ENCODE measurements around the gene ANP32E. TPM values are rescaled to one million over a fixed set of nuclear protein-coding genes. Genes with fewer than 3 reads are reported as not detected.

ANP32E gene
- total RNA-seq, 2 donors from 2014 or later: 59.2 to 78.1 TPM

DNA sequence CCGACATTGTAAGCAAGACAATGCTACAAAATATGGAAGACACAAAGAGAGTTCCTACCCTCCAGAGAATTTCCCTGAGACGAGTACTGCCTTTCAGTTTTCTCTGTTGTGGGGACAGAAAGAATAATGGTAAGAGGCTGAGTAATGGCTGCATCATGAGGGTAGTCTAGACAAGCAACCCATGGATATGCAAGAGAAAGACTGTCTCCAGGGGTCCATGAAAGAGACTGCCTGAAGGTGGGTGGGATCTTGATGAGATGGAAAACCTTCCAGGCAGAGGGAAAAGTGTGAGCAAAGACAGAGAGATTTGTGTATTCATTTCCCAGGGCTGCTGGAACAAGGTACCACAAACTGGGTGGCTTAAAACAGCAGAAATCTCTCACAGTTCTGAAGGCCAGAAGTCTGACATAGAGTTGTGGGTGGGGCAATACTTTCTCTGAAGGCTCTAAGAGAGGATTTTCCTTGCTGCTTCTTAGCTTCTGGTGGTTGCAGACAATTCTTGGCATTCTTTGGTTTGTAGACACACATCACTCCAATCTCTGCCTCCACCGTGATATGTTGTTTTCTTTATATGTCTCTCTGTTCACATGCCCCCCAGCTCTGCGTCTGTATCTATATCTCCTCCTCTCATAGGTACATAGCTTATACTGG, 41.4 kb downstream of the ANP32E start:
- no peak overlapping the region for H3K27ac ChIP-seq (ENCODE audit: low read depth, low read length)
- H3K9me3 Mint-ChIP-seq: peaks cover 6% of the 10 kb centered on the region
- H3K27me3 Mint-ChIP-seq (ENCODE audit: insufficient read depth): no peaks in the 10 kb centered on the region
- no peaks in the 10 kb centered on the region for H3K4me1 Mint-ChIP-seq
- TF ChIP-seq, protein P1, sequence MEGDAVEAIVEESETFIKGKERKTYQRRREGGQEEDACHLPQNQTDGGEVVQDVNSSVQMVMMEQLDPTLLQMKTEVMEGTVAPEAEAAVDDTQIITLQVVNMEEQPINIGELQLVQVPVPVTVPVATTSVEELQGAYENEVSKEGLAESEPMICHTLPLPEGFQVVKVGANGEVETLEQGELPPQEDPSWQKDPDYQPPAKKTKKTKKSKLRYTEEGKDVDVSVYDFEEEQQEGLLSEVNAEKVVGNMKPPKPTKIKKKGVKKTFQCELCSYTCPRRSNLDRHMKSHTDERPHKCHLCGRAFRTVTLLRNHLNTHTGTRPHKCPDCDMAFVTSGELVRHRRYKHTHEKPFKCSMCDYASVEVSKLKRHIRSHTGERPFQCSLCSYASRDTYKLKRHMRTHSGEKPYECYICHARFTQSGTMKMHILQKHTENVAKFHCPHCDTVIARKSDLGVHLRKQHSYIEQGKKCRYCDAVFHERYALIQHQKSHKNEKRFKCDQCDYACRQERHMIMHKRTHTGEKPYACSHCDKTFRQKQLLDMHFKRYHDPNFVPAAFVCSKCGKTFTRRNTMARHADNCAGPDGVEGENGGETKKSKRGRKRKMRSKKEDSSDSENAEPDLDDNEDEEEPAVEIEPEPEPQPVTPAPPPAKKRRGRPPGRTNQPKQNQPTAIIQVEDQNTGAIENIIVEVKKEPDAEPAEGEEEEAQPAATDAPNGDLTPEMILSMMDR (conservative IDR thresholded peaks at IDR 0.05): no peak
- DNase-seq: no peak
- H3K4me1 ChIP-seq (ENCODE audit: control insufficient read depth, insufficient read depth, low read length): no peaks in the 10 kb centered on the region
- no peak overlapping the region for H3K4me3 Mint-ChIP-seq
- no peaks in the 10 kb centered on the region for H3K27me3 ChIP-seq (ENCODE audit: control insufficient read depth, insufficient read depth, low read length, poor library complexity, severe bottlenecking)
- no peaks in the 10 kb centered on the region for H3K36me3 Mint-ChIP-seq (ENCODE audit: low read depth)
- peaks cover 6% of the 10 kb centered on the region for H3K9me3 ChIP-seq (ENCODE audit: control insufficient read depth, low read length)
- H3K9ac ChIP-seq (ENCODE audit: extremely low read depth, low read length, poor library complexity, severe bottlenecking): no peak overlapping the region
- WGBS, 2 experiments (ENCODE audit: insufficient coverage in 1 of 2, insufficient read length in 1 of 2): 83 to 86% methylated on average over 1 to 4 of the region's 4 CpGs
- H3K4me3 ChIP-seq (ENCODE audit: low read length): no peak overlapping the region
- H3K36me3 ChIP-seq (ENCODE audit: control insufficient read depth, insufficient read depth, low read length): no peaks in the 10 kb centered on the region
- H3K27ac Mint-ChIP-seq: no peak overlapping the region

DNA sequence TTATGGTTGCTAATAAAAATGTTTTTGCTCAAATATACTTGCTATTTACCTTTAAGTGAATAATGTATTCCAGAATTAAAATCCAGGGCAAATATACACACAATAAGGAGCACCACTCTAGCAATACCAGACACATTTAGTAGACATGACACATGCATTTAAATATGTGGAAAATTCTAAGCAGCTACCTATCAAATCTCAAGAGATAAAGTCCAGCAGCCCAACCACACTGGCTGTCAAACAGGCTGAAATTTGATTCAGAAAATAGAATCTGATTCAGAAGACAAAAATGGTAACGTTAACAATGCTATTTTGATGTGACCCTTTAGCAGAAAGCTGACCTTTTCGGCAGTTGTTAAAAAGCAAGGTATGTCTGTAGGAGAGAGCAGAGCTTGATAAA, 43.9 kb downstream of the ANP32E start:
- peaks cover 6% of the 10 kb centered on the region for H3K9me3 ChIP-seq (ENCODE audit: control insufficient read depth, low read length)
- H3K9me3 Mint-ChIP-seq: peaks cover 6% of the 10 kb centered on the region
- H3K4me3 ChIP-seq (ENCODE audit: low read length): no peak overlapping the region
- no peaks in the 10 kb centered on the region for H3K27me3 ChIP-seq (ENCODE audit: control insufficient read depth, insufficient read depth, low read length, poor library complexity, severe bottlenecking)
- 78 to 98% methylated on average over 1 to 2 of the region's 2 CpGs for WGBS, 2 experiments (ENCODE audit: insufficient coverage in 1 of 2, insufficient read length in 1 of 2)
- H3K27me3 Mint-ChIP-seq (ENCODE audit: insufficient read depth): no peaks in the 10 kb centered on the region
- no peak overlapping the region for H3K27ac Mint-ChIP-seq
- no peak for DNase-seq
- no peaks in the 10 kb centered on the region for H3K4me1 ChIP-seq (ENCODE audit: control insufficient read depth, insufficient read depth, low read length)
- no peaks in the 10 kb centered on the region for H3K36me3 ChIP-seq (ENCODE audit: control insufficient read depth, insufficient read depth, low read length)
- H3K36me3 Mint-ChIP-seq (ENCODE audit: low read depth): no peaks in the 10 kb centered on the region
- H3K4me1 Mint-ChIP-seq: no peaks in the 10 kb centered on the region
- TF ChIP-seq, protein P1 (conservative IDR thresholded peaks at IDR 0.05): no peak
- H3K9ac ChIP-seq (ENCODE audit: extremely low read depth, low read length, poor library complexity, severe bottlenecking): no peak overlapping the region
- no peak overlapping the region for H3K27ac ChIP-seq (ENCODE audit: low read depth, low read length)
- H3K4me3 Mint-ChIP-seq: no peak overlapping the region

- no peaks in the 10 kb centered on the region for H3K27me3 Mint-ChIP-seq (ENCODE audit: insufficient read depth)
- H3K9me3 ChIP-seq (ENCODE audit: control insufficient read depth, low read length): peaks cover 6% of the 10 kb centered on the region
- H3K27ac ChIP-seq (ENCODE audit: low read depth, low read length): no peak overlapping the region
- WGBS, 2 experiments (ENCODE audit: insufficient coverage in 1 of 2, insufficient read length in 1 of 2): 63 to 100% methylated on average over 1 to 3 of the region's 3 CpGs
- no peak overlapping the region for H3K4me3 ChIP-seq (ENCODE audit: low read length)
- no peak overlapping the region for H3K27ac Mint-ChIP-seq
- H3K27me3 ChIP-seq (ENCODE audit: control insufficient read depth, insufficient read depth, low read length, poor library complexity, severe bottlenecking): no peaks in the 10 kb centered on the region
- DNase-seq: no peak
- no peaks in the 10 kb centered on the region for H3K36me3 ChIP-seq (ENCODE audit: control insufficient read depth, insufficient read depth, low read length)
- H3K36me3 Mint-ChIP-seq (ENCODE audit: low read depth): no peaks in the 10 kb centered on the region
- H3K4me1 ChIP-seq (ENCODE audit: control insufficient read depth, insufficient read depth, low read length): no peaks in the 10 kb centered on the region
- TF ChIP-seq, protein P1 (conservative IDR thresholded peaks at IDR 0.05): peak; percentile 17
- H3K4me3 Mint-ChIP-seq: no peak overlapping the region
- H3K4me1 Mint-ChIP-seq: no peaks in the 10 kb centered on the region
- no peaks in the 10 kb centered on the region for H3K9me3 Mint-ChIP-seq
- H3K9ac ChIP-seq (ENCODE audit: extremely low read depth, low read length, poor library complexity, severe bottlenecking): no peak overlapping the region
Measured at GRCh38 chr1:150187560-150187931, 48.4 kb downstream of the ANP32E start.
